HG03520 (cell line): ENCODE results near the gene SLC39A11.

Experiments
- ATAC-seq: cut with Tn5 transposase; IDR thresholded peaks from one replicate; pipeline ENCODE4 v1.9.1; 2021; ENCODE audit warnings: mild to moderate bottlenecking, moderate library complexity; ENCODE audit not compliant: unreplicated experiment

SLC39A11 gene

GRCh38 chr17:72667096-72668063 is 425.1 kb downstream of the SLC39A11 start:
- no peak for ATAC-seq

- ATAC-seq = no peak
Measured at GRCh38 chr17:72665852-72666851, 426.3 kb downstream of the SLC39A11 start.

- no peak for ATAC-seq
Measured at GRCh38 chr17:72662827-72663190, 429.7 kb downstream of the SLC39A11 start.

GRCh38 chr17:72661945-72662826 is 430.3 kb downstream of the SLC39A11 start:
- no peak for ATAC-seq

- no peak for ATAC-seq
Measured at GRCh38 chr17:72661116-72661944, 431.2 kb downstream of the SLC39A11 start.

GRCh38 chr17:72660274-72661115 is 432.0 kb downstream of the SLC39A11 start:
- ATAC-seq = no peak

- ATAC-seq = no peak
Measured at GRCh38 chr17:72659811-72660210, 432.7 kb downstream of the SLC39A11 start.

GRCh38 chr17:72658675-72659074 is 433.8 kb downstream of the SLC39A11 start:
- no peak for ATAC-seq

GRCh38 chr17:72657467-72658317 is 434.8 kb downstream of the SLC39A11 start:
- no peak for ATAC-seq

GRCh38 chr17:72656130-72656763 is 436.2 kb downstream of the SLC39A11 start:
- no peak for ATAC-seq

GRCh38 chr17:72654706-72655105 is 437.8 kb downstream of the SLC39A11 start:
- ATAC-seq = no peak

GRCh38 chr17:72651988-72652387 is 440.5 kb downstream of the SLC39A11 start:
- ATAC-seq = no peak

- no peak for ATAC-seq
Measured at GRCh38 chr17:72648702-72649101, 443.8 kb downstream of the SLC39A11 start.

- no peak for ATAC-seq
Measured at GRCh38 chr17:72646176-72646575, 446.3 kb downstream of the SLC39A11 start.

- no peak for ATAC-seq
Measured at GRCh38 chr17:72644492-72644891, 448.0 kb downstream of the SLC39A11 start.

- no peak for ATAC-seq
Measured at GRCh38 chr17:72643575-72644216, 448.8 kb downstream of the SLC39A11 start.

- ATAC-seq = no peak
Measured at GRCh38 chr17:72642720-72643119, 449.8 kb downstream of the SLC39A11 start.
